Psoas muscle (tissue), 8 donors: ENCODE results near the gene CAP2. TPM values are rescaled to one million over a fixed set of nuclear protein-coding genes. Genes with fewer than 3 reads are reported as not detected.

Source experiments
- ATAC-seq, 4 donors: fragments of 200-7000 bp; cut with Tn5 transposase; one replicate each; pipeline ENCODE4 v1.9.1; 2020; ENCODE audit warnings: moderate library complexity in 3 of 4, mild to moderate bottlenecking in 2 of 4
- DNase-seq, 2 donors: peaks; one replicate each; pipeline ENCODE4 v3.0.0-alpha.2; 2020
- H3K27ac ChIP-seq: fragments of 200-600 bp; one replicate; pipeline ENCODE4 v1.8.0; 2022
- H3K27me3 ChIP-seq, 3 donors: fragments of 200-600 bp in 1 of 3; one replicate each; pipeline versions ENCODE4 v1.6.1 to v1.8.0; 2013 to 2022; ENCODE audit warnings: low read length in 2 of 3, mild to moderate bottlenecking in 2 of 3, moderate library complexity in 1 of 3; ENCODE audit not compliant: insufficient read depth in 3 of 3
- H3K36me3 ChIP-seq, 2 donors: fragments of 200-600 bp in 1 of 2; one replicate each; pipeline versions ENCODE4 v1.6.1 to v1.8.0; 2013 to 2022; ENCODE audit warnings: low read depth in 1 of 2, mild to moderate bottlenecking in 1 of 2, moderate library complexity in 1 of 2; ENCODE audit not compliant: insufficient read depth in 1 of 2
- H3K4me1 ChIP-seq: fragments of 200-600 bp; one replicate; pipeline ENCODE4 v1.8.0; 2022
- H3K4me3 ChIP-seq: fragments of 200-600 bp; one replicate; pipeline ENCODE4 v1.8.0; 2022; ENCODE audit warnings: mild to moderate bottlenecking
- H3K9me3 ChIP-seq: fragments of 200-600 bp; one replicate; pipeline ENCODE4 v1.8.0; 2022
- WGBS, 3 donors: extraction: QIAGEN DNeasy Blood & Tissue Kit; methylation state at CpG; one replicate each; pipeline versions ENCODE4 v1.1.6 to v1.1.7; 2013; 5-methylcytosine and 5-hydroxymethylcytosine counted together
- intact Hi-C, 2 donors: fragments of 100-400 bp; cut with DNase I; formaldehyde crosslinking; loops; one replicate each; pipeline versions ENCODE4 v1.11.0 to v1.14.2; 2022
- polyA plus RNA-seq, 3 donors: library from polyadenylated mRNA; stranded (reverse); fragments of 200-250 nt; gene quantifications; one replicate each; pipeline ENCODE4 v1.2.3, GENCODE V29; 2013
- total RNA-seq, 4 donors: library from RNA; stranded (reverse); fragmentation: NEBNext Ultra II Directional in 2 of 4; extraction: Animal tissue kit (Norgen Biotek cat#: 25700) in 2 of 4; gene quantifications; one replicate each; pipeline versions ENCODE4 v1.2.1 to v1.2.4, GENCODE V29; 2021 to 2023
- TF ChIP-seq, protein P1 (sequence below): fragments of 200-600 bp; IDR thresholded peaks from one replicate; pipeline ENCODE4 v1.8.0; 2022; ENCODE audit warnings: antibody characterized with exemption
- donor health status: healthy with polysubstance abuse.
- donor health status: DM: no; HTN: no; CAD: no; lungs with moderate emphysema.
- donor health status: Bipolar disorder and iron deficiency.
- donor health status: healthy.
- donor health status: DM: yes; HTN: yes; CAD: no.
- donor health status: DM: no; HTN: no; CAD: no.
- donor health status: DM: no; HTN: no; CAD: no.
- donor health status: DM: yes; HTN: yes; CAD: no.

CAP2 gene
- total and polyA plus RNA-seq, 7 donors, result 176 to 452 (median 344) TPM

DNA sequence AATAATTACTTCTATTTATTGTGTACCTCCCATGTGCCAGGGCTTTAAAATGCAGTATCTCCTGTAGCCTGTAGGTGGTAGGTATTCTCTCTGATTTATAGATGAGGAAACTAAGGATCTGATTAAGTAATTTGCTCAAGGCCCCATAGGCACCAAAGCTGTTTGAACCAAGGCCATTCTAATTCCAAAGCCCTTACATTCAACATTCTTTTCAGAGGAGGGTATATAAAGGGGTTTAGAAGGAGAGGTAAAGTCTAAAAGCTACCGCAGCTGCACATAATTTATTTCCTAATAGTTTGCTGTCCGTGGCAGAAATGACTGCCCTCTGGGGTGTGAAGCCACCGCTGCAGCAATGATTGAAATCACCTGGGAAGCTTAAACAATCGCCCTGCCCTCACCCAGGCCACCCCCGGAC is 111.7 kb downstream of the CAP2 start:
- no peaks in the 10 kb centered on the region for H3K9me3 ChIP-seq
- intact Hi-C loops, result no loop called here
- TF ChIP-seq, protein P1, sequence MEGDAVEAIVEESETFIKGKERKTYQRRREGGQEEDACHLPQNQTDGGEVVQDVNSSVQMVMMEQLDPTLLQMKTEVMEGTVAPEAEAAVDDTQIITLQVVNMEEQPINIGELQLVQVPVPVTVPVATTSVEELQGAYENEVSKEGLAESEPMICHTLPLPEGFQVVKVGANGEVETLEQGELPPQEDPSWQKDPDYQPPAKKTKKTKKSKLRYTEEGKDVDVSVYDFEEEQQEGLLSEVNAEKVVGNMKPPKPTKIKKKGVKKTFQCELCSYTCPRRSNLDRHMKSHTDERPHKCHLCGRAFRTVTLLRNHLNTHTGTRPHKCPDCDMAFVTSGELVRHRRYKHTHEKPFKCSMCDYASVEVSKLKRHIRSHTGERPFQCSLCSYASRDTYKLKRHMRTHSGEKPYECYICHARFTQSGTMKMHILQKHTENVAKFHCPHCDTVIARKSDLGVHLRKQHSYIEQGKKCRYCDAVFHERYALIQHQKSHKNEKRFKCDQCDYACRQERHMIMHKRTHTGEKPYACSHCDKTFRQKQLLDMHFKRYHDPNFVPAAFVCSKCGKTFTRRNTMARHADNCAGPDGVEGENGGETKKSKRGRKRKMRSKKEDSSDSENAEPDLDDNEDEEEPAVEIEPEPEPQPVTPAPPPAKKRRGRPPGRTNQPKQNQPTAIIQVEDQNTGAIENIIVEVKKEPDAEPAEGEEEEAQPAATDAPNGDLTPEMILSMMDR, result peak; percentile 17
- DNase-seq, result no peak
- peak overlapping the region; percentile 56 for H3K27ac ChIP-seq
- WGBS, 3 donors, result 75 to 77% (median 77%) methylated on average over 5 of the region's 5 CpGs
- H3K27me3 ChIP-seq, result no peaks in the 10 kb centered on the region
- ATAC-seq, result peak; percentile 38 to 46 (median 40)
- H3K4me1 ChIP-seq, result peaks cover 16% of the 10 kb centered on the region
- peaks cover 8 to 36% of the 10 kb centered on the region in 2 donors for H3K36me3 ChIP-seq
- H3K4me3 ChIP-seq, result no peak overlapping the region

DNA sequence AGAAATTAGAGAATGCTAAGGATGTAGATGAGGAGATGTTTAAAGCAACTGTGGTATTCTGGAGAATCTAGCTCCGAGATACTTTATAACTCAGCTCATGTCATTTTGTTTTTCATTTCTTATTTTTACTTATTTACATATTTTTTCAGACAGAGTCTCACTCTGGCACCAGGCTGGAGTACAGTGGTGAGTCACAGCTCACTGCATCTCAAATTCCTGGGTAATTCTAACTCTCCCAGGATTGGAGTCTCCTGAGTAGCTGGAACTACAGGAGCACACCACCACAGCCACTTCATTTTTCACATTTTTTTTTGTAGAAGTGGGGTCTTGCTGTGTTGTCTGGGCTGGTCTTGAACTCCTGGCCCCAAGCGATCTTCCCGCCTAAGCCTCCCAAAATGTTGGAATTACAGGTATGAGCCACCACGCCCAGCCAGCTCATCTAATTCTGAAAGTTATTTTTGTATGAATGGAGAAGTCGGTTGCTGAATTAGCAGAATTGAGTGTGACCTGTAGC is 112.4 kb downstream of the CAP2 start:
- peak; percentile 46 to 67 (median 62) for ATAC-seq
- intact Hi-C loops, result no loop called here
- Histone ChIP-seq H3K27me3 (no peaks in the 10 kb centered on the region), H3K36me3 (peaks cover 8 to 41% of the 10 kb centered on the region in 2 donors), H3K4me3 (no peak overlapping the region), H3K27ac (peak overlapping the region; percentile 56), H3K4me1 (peaks cover 12% of the 10 kb centered on the region), H3K9me3 (no peaks in the 10 kb centered on the region)
- DNase-seq, result no peak
- 91 to 96% (median 92%) methylated on average over 5 of the region's 5 CpGs for WGBS, 3 donors
- TF ChIP-seq, protein P1, result no peak

DNA sequence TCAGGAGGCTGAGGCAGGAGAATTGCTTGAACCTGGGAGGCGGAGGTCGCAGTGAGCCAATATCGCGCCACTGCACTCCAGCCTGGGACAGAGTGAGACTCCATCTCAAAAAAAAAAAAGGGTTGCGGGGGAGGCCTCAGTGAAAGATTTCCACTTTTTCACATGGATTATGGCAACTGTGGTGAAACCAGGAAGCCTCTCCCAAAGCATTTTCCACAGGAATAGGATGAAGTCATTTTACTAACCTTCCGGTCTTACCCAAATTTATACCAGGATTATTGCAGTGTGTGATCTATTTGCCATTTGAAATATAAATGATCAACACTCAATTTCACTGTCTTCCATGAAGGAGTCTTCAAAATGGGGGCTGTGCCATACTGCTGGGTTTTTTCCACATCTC is 113.1 kb downstream of the CAP2 start:
- intact Hi-C loops, result no loop called here
- peaks cover 8 to 47% of the 10 kb centered on the region in 2 donors for H3K36me3 ChIP-seq
- peaks cover 11% of the 10 kb centered on the region for H3K4me1 ChIP-seq
- H3K27ac ChIP-seq, result peak overlapping the region; percentile 56
- DNase-seq (no peak), ATAC-seq (no peak)
- WGBS, 3 donors, result 94 to 97% (median 96%) methylated on average over 6 of the region's 6 CpGs
- no peaks in the 10 kb centered on the region for H3K9me3 ChIP-seq
- no peak overlapping the region for H3K4me3 ChIP-seq
- no peaks in the 10 kb centered on the region for H3K27me3 ChIP-seq
- TF ChIP-seq, protein P1, result no peak

DNA sequence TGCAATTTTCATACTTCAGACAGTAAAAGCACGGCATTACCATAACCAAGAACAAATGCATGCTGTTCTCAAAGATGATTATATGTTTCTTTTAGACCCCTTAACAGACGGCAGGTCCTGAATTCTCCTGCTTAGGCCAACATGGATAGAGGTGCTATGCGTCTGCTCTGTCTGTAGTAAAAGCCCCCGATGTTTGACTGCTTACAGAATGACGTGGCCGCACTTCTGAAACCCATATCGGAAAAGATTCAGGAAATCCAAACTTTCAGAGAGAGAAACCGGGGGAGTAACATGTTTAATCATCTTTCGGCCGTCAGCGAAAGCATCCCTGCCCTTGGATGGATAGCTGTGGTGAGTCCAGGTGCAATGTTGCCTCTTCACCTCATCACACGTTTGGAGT is 113.6 kb downstream of the CAP2 start:
- WGBS, 3 donors, result 89 to 93% (median 90%) methylated on average over 12 of the region's 12 CpGs
- DNase-seq (no peak), ATAC-seq (no peak)
- H3K36me3 ChIP-seq, result peaks cover 8 to 48% of the 10 kb centered on the region in 2 donors
- TF ChIP-seq, protein P1, result no peak
- peaks cover 11% of the 10 kb centered on the region for H3K4me1 ChIP-seq
- no peaks in the 10 kb centered on the region for H3K27me3 ChIP-seq
- H3K9me3 ChIP-seq, result no peaks in the 10 kb centered on the region
- H3K27ac ChIP-seq, result no peak overlapping the region
- intact Hi-C loops, result no loop called here
- no peak overlapping the region for H3K4me3 ChIP-seq

DNA sequence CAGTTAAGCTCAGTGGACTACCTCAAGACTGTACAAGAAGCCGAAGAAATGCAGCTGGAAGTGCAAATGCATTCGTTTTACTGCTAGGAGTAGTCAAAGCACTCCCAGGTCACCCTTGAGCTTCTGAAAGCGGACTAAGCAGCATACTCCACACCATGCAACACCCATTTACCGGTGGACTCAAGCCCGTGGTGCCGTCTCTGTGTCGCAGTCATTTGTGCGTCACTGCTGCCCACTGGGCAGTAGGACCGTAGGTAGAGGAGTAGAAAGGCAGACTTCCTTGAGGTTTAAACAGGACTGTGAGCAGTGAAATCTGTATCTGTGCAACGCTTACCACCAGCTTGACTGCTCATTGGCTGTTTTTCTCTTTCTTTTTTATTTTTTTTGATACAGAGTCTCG is 117.7 kb downstream of the CAP2 start:
- Histone ChIP-seq H3K4me3 (no peak overlapping the region), H3K4me1 (no peaks in the 10 kb centered on the region), H3K27ac (no peak overlapping the region), H3K9me3 (no peaks in the 10 kb centered on the region), H3K27me3 (no peaks in the 10 kb centered on the region), H3K36me3 (peaks cover 13 to 89% of the 10 kb centered on the region in 2 donors)
- 94 to 99% (median 96%) methylated on average over 11 of the region's 11 CpGs for WGBS, 3 donors
- ATAC-seq (peak in 2 of 4 donors; percentile 5 to 23), DNase-seq (no peak)
- intact Hi-C loops, result no loop called here
- TF ChIP-seq, protein P1, result no peak
